ENCODE data around the gene SPATS2L.
A peak's percentile ranks its signal among the peaks of the same experiment; 100 is the strongest.

Gene SPATS2L

DNA sequence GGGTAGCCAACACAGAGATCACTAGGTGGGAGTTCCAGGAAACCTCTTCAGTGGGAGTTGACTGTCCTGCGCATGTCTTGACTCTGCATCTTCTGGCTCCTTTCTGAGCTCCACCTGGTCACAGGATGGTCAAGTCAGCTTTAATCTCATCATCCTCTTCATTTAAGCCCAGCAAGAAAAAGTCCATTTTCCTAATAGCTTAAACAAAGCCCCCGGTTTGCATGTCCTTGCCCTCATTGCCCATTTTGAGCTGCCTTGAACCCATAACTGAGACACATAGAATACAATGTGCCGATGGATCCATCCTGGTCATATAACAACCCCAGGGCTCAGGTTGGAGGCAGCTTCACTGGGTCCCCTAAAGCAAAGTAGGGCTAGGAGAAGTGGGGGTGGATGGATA, 40.8 kb downstream of the SPATS2L start:
- Histone ChIP-seq H3K9ac (no peak overlapping the region), H3K9me3 (replicated peaks in 1 of 11) (peaks cover 0 to 9% (median 5%) of the 10 kb centered on the region in 11 experiments; a peak in 11 of 22 replicates), H3K27me3 (no peaks in the 10 kb centered on the region), H3K4me2 (no peak overlapping the region), H3K4me1 (peaks cover 0 to 8% (median 2%) of the 10 kb centered on the region in 10 experiments; a peak in 8 of 20 replicates), H3K4me3 (no peak overlapping the region), H3K36me3 (peaks cover 0 to 24% (median 4%) of the 10 kb centered on the region in 11 experiments; a peak in 6 of 22 replicates), H3K27ac (no peak overlapping the region), H4K20me1 (peaks cover 0 to 4% (median 0%) of the 10 kb centered on the region in 11 experiments; a peak in 3 of 22 replicates)
- TF ChIP-seq Cebpa-rat (IDR thresholded peaks at IDR 0.05): no peak

- peaks cover 0 to 8% (median 2%) of the 10 kb centered on the region in 10 experiments; a peak in 8 of 20 replicates for H3K4me1 ChIP-seq
- peaks cover 0 to 4% (median 0%) of the 10 kb centered on the region in 11 experiments; a peak in 3 of 22 replicates for H4K20me1 ChIP-seq
- peaks cover 0 to 26% (median 3%) of the 10 kb centered on the region in 11 experiments; a peak in 5 of 22 replicates for H3K36me3 ChIP-seq
- 0 out of 22 replicates have a peak, but pooled peaks of 1 of the 11 experiments have one; percentile 38 for TF ChIP-seq Cebpa-rat (IDR thresholded peaks at IDR 0.05)
- no peak overlapping the region for H3K4me3 ChIP-seq
- H3K9me3 ChIP-seq (replicated peaks in 1 of 11): peaks cover 0 to 5% (median 3%) of the 10 kb centered on the region in 11 experiments; a peak in 10 of 22 replicates
- H3K9ac ChIP-seq: no peak overlapping the region
- H3K27me3 ChIP-seq: no peaks in the 10 kb centered on the region
- H3K27ac ChIP-seq: no peak overlapping the region
- H3K4me2 ChIP-seq: peak overlapping the region in 1 of 11 experiments; percentile 8; a peak in 1 of 22 replicates
Observed at GRCh38 chr2:200348897-200349563, 42.5 kb downstream of the SPATS2L start.

DNA sequence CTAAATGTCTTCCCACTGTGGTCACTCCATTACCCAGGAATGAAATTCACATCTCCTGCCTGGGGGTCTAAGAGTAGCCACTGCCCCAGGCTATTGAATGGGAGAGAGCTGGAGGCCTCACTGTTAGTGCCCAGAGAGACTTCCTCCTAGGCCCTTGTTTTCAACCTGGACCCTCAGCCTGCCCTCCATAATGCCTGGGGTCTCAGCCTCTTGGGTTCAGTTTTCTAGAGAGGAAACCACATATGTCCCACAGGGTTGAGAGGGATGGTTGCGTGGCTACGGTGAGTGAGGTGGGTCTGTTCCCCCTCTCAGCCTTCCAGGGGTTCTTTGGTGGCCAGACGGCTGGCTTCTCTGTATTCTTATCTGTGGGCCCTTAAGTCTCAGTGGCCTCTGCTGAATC, 43.4 kb downstream of the SPATS2L start:
- Histone ChIP-seq H3K27ac (no peak overlapping the region), H3K4me3 (no peak overlapping the region), H3K4me1 (peaks cover 0 to 8% (median 2%) of the 10 kb centered on the region in 10 experiments; a peak in 8 of 20 replicates), H3K9me3 (replicated peaks in 1 of 11) (no peaks in the 10 kb centered on the region), H3K4me2 (peak overlapping the region in 4 of 11 experiments; percentile 8 to 44 (median 22); a peak in 4 of 22 replicates), H4K20me1 (peaks cover 0 to 4% (median 0%) of the 10 kb centered on the region in 11 experiments; a peak in 3 of 22 replicates), H3K36me3 (peaks cover 0 to 26% (median 0%) of the 10 kb centered on the region in 11 experiments; a peak in 5 of 22 replicates), H3K9ac (no peak overlapping the region), H3K27me3 (no peaks in the 10 kb centered on the region)
- no peak for TF ChIP-seq Cebpa-rat (IDR thresholded peaks at IDR 0.05)

- H3K9ac ChIP-seq: no peak overlapping the region
- peaks cover 0 to 8% (median 2%) of the 10 kb centered on the region in 10 experiments; a peak in 8 of 20 replicates for H3K4me1 ChIP-seq
- H3K36me3 ChIP-seq: peaks cover 0 to 26% (median 0%) of the 10 kb centered on the region in 11 experiments; a peak in 5 of 22 replicates
- peaks cover 0 to 4% (median 0%) of the 10 kb centered on the region in 11 experiments; a peak in 3 of 22 replicates for H4K20me1 ChIP-seq
- H3K9me3 ChIP-seq (replicated peaks in 1 of 11): no peaks in the 10 kb centered on the region
- TF ChIP-seq Cebpa-rat (IDR thresholded peaks at IDR 0.05): no peak
- no peak overlapping the region for H3K27ac ChIP-seq
- H3K27me3 ChIP-seq: no peaks in the 10 kb centered on the region
- H3K4me2 ChIP-seq: no peak overlapping the region
- H3K4me3 ChIP-seq: no peak overlapping the region
Observed at GRCh38 chr2:200350850-200351285, 44.4 kb downstream of the SPATS2L start.

DNA sequence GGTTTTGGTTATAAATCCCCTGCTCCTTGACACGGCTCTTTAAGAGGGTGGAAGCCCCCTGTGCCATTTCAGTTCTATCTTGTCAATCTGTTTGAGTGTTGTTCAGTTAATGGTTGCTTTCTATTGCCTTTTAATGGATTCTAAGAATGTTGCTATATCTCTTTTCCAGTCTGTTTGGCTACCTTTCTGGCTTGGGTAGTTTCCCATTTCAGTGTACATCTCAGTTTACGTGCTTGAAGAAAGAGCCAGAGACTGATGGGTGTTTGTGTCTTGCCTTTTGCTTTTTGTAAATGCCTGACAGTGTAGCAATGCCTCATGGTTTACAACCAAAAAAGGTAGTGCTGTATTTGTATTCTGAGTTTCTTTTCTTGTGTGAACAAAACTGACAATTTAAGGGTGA, 45.3 kb downstream of the SPATS2L start:
- no peaks in the 10 kb centered on the region for H3K9me3 ChIP-seq (replicated peaks in 1 of 11)
- H3K4me1 ChIP-seq: peaks cover 0 to 8% (median 2%) of the 10 kb centered on the region in 10 experiments; a peak in 8 of 20 replicates
- no peak overlapping the region for H3K4me2 ChIP-seq
- H4K20me1 ChIP-seq: peaks cover 0 to 4% (median 0%) of the 10 kb centered on the region in 11 experiments; a peak in 3 of 22 replicates
- no peak overlapping the region for H3K9ac ChIP-seq
- no peak overlapping the region for H3K27ac ChIP-seq
- no peak overlapping the region for H3K4me3 ChIP-seq
- no peak for TF ChIP-seq Cebpa-rat (IDR thresholded peaks at IDR 0.05)
- H3K36me3 ChIP-seq: peaks cover 0 to 26% (median 0%) of the 10 kb centered on the region in 11 experiments; a peak in 5 of 22 replicates
- H3K27me3 ChIP-seq: no peaks in the 10 kb centered on the region

DNA sequence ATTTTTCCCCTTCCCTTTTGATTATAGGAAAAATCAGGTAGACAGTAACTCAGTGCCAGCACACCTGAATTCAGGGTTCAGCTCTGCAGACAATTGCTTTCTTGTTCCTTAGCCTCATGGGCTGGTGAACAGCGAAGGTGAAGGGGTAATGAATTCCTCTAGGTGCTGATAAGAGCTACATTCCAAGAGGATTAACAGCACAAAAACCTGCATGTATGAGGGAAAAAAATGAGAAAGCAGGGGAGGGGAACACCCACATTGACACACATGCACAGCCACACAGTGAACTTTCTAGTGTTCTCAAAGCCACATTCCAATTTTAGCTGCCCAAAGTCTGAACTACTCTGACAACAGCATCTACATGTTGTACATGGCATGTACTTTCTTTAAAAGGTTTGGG, 46.1 kb downstream of the SPATS2L start:
- Histone ChIP-seq H3K9me3 (replicated peaks in 1 of 11) (no peaks in the 10 kb centered on the region), H3K4me2 (no peak overlapping the region), H3K27me3 (no peaks in the 10 kb centered on the region), H3K36me3 (peaks cover 0 to 20% (median 0%) of the 10 kb centered on the region in 11 experiments; a peak in 5 of 22 replicates), H3K4me3 (no peak overlapping the region), H3K27ac (no peak overlapping the region), H4K20me1 (peaks cover 0 to 4% (median 0%) of the 10 kb centered on the region in 11 experiments; a peak in 3 of 22 replicates), H3K4me1 (peaks cover 0 to 8% (median 2%) of the 10 kb centered on the region in 10 experiments; a peak in 8 of 20 replicates), H3K9ac (no peak overlapping the region)
- no peak for TF ChIP-seq Cebpa-rat (IDR thresholded peaks at IDR 0.05)

- H3K9ac ChIP-seq: no peak overlapping the region
Observed at GRCh38 chr2:200353120-200353519, 46.6 kb downstream of the SPATS2L start.

GRCh38 chr2:200353874-200354273, 47.4 kb downstream of the SPATS2L start:
- peaks cover 0 to 8% (median 2%) of the 10 kb centered on the region in 10 experiments; a peak in 8 of 20 replicates for H3K4me1 ChIP-seq
- H3K9ac ChIP-seq: no peak overlapping the region

More at GRCh38 chr2:200353120-200353519, 46.6 kb downstream of the SPATS2L start:
- Histone ChIP-seq H3K4me3 (no peak overlapping the region), H3K4me2 (no peak overlapping the region), H3K27me3 (no peaks in the 10 kb centered on the region), H3K27ac (no peak overlapping the region), H3K9me3 (replicated peaks in 1 of 11) (no peaks in the 10 kb centered on the region), H3K36me3 (peaks cover 0 to 20% (median 0%) of the 10 kb centered on the region in 11 experiments; a peak in 5 of 22 replicates), H4K20me1 (peaks cover 0 to 4% (median 0%) of the 10 kb centered on the region in 11 experiments; a peak in 3 of 22 replicates), H3K4me1 (peaks cover 0 to 8% (median 2%) of the 10 kb centered on the region in 10 experiments; a peak in 8 of 20 replicates)
- peak in 3 of 11 experiments; percentile 24 to 40 (median 29); a peak in 2 of 22 replicates for TF ChIP-seq Cebpa-rat (IDR thresholded peaks at IDR 0.05)

More at GRCh38 chr2:200353874-200354273, 47.4 kb downstream of the SPATS2L start:
- Histone ChIP-seq H4K20me1 (peaks cover 0 to 3% (median 0%) of the 10 kb centered on the region in 11 experiments; a peak in 2 of 22 replicates), H3K4me3 (no peak overlapping the region), H3K27me3 (no peaks in the 10 kb centered on the region), H3K36me3 (peaks cover 0 to 20% (median 0%) of the 10 kb centered on the region in 11 experiments; a peak in 5 of 22 replicates), H3K4me2 (no peak overlapping the region), H3K9me3 (replicated peaks in 1 of 11) (no peaks in the 10 kb centered on the region), H3K27ac (no peak overlapping the region)
- no peak for TF ChIP-seq Cebpa-rat (IDR thresholded peaks at IDR 0.05)
